ENCODE results near the gene SERP2.
A peak's percentile ranks its signal among the peaks of the same experiment; 100 is the strongest.

The SERP2 gene

DNA sequence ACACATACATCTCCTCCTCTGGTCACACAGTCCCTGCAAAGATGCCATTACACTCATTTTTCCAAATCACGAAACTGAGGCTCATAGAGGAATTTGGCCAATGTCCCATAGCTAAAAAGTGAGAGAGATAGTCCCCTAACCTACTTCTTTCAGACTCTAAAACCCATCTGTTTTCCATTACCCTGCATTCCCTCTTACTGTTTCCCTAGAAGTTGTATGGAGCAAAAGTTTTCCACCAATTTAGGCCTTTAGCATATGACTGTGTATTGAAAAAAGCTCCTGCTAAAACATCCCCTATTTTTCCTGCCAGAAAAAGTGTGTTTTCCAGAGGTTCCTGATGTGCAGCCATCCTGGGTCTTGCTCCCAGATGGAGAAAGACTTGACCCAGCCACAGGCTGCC lies 16.3 kb downstream of the SERP2 start:
- DNase-seq, result no peak

DNA sequence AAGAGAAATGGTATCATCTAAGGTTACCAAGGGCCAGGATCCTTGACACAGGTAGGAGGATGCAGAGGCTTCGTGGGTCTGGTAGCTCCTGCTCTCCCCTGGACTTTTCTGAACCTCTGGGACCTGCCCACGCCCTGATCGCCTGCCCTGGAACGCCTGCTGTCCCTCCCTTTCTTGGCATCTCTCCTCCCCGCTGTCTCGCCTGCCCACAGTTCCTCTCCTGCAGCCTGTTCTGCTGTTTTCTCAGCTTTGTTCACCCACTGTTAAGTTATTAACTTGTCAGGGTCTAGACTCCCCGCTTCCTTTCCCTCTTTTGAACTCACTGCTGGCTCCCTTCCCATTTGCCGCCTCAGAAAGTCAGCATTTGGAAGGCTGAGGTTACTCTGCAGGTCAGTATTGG lies 19.8 kb downstream of the SERP2 start:
- DNase-seq, result no peak

DNA sequence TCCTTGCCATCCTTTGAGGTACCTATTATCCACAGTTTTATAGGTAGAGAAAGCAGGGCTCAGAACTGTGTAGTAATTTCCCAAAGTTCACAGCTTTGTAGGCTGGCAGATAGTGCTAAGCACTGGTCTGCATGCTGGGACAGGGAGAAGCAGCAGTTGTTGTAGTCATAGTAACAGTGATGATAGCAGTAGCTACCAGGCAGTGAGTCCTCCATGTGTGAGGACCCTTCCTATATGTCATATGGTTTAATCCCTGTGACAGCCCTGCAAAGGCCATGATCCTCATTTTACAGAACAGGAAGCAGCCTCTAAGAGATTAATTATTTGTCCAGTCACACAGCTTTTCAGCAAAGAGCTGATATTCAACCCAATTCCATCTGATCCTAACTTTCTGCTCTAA lies 21.0 kb downstream of the SERP2 start:
- DNase-seq, result no peak

DNA sequence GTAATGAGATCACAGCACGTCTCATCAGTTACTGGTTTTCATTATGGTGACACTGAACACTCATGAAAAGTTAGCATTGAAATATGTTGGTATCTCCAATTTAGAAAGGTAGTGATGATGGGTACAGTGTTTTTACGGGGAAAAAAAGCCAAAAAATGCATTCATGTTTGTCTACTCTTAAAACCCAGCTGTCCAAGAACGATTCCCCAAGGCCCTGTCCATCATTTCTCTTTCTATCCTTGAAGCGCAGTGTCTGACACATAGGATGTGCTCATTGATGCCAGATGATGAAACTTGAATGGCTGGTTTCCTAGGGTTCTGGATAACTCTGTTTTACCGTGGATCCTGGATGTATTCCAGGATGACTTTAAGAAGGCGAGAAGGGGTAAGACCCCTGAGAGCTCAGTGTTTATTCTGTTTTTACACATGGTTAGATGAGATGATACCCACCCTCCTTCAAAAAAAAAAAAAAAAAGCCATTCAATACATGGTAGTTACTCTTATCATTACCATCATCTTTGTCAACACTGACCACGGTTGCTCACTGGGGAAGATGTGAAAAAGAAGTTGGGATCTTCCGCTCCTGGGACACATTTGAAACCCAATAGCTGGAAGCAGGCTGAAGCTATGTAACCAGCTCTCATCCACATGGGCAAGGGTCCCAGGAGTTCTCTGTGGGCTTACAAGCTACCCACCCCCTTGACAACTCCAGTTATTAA lies 22.5 kb downstream of the SERP2 start:
- DNase-seq, result no peak

DNA sequence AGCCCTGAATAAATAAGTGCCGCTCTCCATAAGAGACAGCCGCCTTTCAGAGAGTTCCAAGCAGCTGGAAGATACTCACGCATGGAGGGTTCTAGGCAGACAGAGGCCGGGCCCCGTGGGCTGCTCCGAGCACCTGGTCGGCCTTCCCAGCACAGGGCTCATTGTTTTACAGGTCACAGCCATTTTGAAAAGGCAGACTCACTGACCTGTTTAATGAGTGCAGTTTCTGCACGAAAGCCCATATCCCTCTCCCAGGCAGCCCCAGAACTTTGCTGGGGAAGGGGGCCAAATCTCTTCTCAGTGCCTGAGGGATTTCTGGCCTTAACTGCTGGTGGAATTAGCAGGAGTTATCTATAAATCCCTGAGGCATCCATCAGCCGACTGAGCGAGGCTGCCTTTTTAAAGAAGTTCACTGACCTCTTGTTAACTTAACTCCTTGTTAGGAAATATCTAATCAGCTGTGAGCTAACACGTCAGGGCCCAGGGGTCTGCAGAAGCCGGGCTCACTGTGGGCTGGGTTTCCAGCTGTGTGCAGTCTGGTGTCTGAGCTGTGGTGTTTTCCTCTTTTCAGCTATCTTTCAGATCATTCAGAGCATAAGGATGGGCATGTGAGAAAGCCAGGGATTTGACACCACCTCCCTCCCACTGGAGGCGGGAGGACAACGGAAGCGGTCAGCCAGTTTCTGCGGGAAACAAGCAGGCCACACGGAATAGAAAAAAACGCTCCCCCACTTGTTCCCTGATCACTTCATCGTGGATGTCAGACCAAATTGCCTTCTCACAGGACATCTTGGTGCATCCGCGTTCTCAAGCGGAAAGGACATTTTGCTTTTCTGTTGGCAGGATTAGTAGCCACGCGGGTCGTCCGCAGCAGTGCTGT lies 23.3 kb downstream of the SERP2 start:
- no peak for DNase-seq

DNA sequence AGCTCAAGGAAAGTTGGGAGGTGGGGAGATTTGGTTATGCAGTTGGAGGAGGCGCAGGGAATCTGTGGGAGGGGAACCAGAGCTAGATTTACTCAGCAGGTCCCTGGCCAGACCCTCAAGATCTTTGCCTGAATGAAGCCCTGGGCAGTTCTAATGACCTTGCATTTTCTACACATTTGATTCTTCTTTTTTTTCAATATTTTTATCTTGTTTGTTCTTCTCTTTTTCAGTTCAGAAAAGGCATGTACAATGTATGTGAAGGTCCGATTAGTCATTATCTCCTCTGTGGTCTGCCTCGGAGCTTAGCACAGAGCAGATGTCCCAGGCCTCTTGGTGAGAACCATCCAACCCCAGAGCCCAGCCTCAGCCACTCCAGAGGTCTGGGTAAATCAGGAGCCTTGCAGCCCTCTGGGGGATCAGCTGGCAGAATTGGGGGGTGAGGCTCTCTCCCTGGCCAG lies 24.2 kb downstream of the SERP2 start:
- no peak for DNase-seq

DNA sequence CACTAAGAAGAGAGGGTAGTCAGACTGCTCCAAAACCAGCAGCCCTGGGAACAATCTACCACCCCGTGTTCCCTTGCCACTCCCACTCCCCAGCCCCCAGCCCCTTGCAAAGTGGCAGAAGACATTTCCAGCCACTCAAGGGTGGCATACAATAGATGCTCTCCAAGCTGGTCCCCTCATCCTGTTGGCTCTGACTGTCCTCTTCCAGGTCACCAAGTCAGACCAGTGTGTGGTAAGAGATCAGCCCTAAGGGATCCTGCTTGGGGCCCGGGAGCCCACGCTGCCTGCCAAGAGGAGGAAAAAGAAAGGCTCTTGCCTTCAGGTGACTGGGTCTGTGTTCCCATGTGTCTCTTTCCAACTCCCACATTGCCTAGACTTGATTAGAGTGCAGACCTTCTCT lies 25.0 kb downstream of the SERP2 start:
- DNase-seq, result no peak

DNA sequence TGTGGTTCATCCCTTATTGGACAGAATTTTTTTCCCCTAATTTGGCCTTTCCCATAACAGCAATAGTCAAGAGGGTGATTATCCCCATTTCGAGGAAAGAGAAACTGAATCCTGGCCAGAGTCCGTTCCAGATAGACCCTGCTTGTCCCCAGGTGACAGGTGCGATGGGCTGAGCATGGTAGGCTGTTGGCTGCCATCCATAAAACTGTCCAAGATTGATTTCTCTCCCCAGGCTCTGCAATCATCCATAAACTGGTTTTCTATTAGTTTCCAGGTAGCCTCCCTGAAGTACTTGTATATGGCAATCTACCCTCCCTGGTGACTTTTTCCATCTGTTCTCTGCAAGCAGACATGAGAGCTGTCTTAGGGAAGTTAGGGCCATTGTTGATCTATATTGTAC lies 25.4 kb downstream of the SERP2 start:
- DNase-seq, result no peak

DNA sequence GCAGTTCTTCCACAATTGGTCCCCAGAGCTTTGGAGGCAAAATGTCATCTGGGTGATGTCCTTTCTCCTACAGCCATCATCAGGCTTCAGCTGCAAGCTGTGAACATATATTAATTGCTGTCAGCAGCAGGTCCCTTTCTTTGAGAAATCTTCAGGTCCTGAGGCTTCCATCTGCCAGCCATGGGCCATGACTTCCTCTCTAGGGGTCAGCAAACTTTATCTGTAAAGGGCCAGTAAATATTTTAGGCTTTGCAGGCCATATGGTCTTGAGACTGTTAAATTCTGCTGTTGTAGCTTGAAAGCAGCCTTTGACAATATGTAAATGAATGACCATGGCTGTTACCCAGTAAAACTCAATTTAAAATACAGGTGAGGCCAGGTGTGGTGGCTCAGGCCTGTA lies 27.1 kb downstream of the SERP2 start:
- DNase-seq, result no peak

DNA sequence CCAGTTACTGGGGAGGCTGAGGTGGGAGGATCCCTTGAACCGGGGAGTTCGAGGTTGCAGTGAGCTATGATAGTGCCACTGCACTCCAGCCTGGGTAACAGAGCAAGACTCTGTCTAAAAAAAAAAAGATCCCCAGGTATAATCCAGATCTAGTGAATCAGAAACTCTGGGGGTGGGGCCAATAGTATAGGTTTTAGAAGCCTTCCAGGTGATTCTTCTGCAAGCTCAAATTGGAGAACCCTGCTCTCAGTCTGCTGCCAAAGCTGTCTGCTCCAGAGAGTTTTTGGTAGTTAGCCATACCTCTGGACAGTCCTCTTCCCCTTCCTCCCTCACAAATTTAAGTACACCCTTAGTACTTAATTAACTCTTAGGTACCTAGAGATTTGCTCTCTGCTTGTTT lies 28.0 kb downstream of the SERP2 start:
- DNase-seq, result no peak

DNA sequence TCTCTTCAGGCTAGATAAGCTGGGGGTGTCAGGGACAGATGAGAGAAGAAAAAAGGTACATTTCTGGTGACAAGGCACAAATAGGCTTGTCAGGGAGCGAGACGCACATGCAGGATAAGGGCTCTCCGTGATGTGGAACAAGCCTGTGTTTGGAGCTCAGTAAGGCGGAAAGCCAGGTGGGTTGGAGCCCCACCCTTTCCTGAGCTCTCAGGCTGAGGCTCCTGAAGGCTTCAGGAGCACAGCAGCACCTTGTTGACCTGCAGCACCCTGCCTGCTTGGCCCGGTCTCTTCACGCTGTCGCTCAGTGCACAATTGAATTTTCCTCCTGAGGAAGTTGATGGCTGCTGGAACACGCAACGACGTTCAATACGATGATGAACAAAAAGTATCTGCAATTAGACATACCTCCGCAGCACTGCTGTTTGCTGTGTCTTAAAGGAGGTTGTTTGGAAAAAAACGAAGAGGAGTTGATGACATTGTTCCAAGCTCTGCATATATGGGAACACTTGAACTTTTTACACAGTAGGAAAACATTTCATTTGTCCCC lies 29.3 kb downstream of the SERP2 start:
- DNase-seq, result no peak

DNA sequence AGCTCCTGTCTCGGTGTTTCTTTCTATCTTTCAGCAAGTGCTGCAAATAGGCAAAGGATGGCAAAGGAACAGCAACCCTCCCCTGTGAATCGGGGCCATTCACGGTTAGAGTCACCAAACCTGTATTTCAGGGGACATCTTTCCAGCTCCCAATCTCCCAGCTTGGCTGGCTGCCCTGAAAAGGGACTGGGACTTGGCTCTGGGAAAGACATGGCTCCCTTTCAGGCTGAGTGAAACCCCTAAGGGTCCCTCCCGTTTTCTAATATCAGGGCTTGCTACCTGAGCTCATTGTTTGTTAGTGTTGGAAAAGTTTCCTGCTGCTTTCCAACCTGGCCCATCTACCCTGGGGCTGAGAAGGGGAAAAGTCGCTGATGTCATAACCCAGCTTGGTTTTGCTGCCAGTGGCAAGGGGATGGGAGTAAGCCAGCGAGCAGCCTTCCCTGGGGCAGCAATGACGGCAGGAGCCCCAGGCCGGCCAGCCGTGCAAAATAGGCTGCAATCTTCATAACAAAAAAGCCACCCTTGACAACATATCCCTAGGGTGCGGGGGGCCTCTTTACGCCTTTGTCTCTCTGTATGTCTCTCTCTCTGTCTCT lies 29.9 kb downstream of the SERP2 start:
- DNase-seq, result no peak

DNA sequence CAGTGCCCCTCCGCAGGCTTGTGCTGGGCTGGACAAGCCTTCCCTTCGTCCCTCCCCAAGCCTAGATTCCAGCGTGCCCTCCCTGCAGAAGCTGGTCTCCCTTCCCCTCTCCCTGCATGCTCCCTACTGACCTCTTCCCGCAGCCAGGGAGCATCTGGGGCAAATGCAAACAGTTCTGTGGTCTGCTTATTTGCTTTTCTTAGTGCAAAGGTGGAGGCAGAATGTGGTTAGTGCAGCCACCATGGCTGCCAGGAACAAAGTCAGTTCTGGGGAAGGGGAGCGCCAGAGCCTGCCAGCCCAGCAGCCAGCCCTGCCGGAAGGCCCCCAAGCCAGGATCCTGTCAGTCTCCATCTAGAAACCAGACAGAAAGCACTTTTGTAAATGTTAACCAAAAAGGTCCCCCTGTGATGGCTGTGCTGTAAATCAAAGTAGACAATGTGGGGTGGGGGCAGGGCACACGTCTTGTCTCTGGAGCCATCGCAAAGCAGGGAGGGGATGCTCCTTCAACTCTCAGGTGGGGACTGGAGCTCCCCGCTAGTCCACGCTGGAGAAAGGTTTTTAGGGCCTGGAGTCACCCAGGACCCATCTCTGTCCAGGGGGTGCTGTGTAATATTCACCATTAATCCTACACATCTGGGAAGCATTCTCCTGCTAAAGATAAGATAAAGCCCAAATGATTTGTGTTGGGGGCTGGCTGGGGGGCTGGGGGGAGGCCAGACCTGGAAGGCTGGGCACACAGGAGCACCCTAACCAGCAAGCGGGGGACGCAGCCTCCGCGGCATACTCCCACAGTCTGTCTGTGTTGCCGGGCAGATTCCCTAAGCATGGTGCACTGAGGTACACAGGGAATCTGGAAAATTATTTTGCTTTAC lies 30.9 kb downstream of the SERP2 start:
- DNase-seq, result no peak

DNA sequence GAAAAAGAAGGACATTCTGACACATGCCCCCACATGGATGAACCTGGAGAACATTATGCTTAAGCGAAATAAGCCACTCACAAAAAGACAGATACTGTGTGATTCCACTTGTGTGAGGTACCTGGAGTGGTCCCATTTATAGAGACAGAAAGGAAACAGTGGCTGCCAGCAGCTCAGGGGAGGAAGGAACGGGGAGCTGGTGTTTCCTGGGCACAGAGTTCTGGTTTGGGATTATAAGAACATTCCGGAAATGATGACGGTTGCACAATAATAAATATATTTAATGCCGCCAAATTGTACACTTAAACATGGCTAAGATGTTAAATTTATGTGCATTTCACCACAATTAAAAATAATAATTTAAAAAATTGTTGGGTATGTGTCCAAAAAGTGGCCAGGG lies 33.0 kb downstream of the SERP2 start:
- DNase-seq, result no peak

DNA sequence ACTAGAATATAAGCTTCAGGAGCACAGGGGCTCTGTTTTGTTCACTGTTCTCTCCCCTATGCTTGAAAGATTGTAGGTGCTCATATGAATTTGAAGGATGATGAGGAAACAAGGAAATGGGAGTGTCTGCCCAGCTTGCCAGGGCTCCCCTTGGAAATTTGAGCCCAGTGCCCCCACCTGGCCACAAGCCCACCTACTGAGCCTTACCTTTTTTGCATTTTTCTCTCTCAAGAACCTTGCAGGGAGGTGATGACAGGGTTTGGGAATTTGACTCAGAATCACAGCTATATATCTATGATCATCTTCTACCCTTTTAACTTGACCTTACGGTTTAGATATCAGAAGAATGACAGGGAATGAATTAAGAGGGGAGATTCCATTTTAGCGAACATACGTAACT lies 33.8 kb downstream of the SERP2 start:
- no peak for DNase-seq

DNA sequence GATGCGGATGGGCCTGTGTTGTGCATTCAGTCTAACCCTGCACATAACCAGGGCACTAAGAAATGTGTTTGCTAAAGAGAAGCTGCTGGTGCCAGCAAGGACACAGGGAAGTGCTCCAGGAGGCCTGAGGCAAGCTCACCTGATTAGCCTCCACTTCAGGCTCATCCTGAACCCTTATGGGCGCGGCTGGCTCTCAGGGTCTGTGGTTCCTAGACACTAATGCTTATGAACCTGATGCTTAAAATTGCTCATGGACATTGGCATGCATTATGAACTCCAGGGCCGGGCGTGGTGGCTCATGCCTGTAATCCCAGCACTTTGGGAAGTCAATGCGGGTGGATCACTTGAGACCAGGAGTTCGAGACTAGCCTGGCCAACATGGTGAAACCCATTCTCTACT lies 34.3 kb downstream of the SERP2 start:
- DNase-seq, result no peak

DNA sequence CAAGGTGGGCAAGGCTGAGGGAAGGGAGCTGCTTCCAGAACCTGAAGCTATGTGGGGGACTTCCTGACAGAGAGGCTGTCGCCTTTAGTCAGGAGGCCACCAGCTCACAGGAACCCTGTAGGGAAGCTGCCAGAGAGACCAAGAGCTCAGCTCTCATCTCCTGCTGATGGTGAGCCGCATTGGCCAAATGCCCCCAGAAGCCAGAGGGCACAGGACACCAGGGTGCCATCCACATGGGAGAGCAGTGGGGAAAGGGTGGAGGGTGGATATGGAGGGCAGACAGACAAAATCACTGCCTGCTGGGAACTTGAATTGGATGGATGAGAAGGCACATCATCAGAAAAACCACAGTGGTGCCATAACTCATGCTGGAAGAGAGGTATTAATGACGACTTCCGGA lies 36.0 kb downstream of the SERP2 start:
- DNase-seq, result no peak

DNA sequence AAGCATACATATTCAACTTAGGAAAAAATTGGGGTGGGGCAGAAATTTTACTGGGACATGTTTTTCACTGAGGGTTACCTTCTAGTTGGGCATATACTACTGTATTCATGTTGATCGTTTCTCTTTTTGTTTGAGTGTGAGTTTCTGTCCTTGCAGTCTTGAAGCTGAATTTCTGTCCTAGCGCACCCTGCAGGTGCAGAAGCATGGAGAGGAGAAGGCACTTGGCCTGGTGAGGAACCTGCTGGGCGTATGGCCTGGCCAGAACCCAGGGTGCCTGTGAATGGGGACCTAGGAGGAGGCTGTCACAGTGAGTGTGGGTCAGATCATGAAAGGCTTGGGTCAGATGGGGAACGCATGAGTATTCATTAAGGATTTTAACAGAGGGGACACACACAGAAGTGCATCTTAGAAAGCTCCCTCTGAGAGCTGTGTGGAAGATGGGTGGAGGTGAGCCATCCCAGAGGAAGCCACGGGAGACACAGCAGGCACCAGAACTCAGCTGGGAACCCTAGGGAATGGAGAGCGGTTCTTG lies 36.8 kb downstream of the SERP2 start:
- no peak for DNase-seq

DNA sequence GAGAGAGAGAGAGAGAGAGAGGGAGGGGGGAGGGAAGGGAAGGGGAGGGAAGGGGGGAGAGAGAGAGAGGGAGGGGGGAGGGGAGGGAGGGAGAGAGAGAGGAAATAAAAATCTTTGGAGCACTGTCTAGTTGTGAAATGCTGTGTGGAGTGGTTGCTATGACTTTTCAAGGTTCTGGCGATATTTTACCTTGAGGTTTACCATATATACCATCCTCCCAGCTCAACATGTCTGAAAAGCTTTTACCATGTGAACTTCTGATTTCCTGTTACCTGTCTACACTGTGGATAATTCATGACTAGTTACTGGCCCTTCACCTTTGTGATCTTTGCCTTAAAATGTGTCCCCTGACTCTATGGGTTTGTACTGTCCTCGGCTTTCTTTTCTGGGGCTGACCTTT lies 38.2 kb downstream of the SERP2 start:
- DNase-seq, result no peak

DNA sequence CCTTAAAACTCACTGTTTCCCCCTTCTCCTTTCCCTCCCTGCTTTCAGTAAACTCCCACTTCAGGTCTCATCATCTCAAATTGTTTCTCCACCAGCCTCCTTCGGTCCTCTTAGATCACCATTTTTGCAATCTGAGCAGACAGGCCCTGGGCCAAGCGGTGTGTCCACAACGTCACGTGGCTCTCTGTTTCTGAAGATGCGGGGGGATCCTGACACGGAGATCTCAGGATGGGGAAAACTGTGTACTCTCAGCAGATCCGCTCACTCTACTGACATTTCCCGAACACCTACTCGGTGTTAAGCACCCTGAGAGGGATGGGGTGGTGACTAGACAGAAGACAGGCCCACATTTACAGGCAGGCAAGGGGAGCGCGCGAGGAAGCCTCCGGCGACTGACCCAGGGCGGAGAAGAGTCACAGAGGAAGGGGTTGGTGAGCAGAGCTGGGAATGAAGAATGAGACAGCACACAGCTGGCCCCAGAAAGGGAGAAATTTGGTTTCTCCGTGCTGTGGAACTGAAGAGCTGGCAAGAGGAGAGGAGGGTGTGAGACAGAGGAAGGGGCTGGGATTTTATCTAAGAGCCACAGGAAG lies 38.8 kb downstream of the SERP2 start:
- DNase-seq, result no peak

DNA sequence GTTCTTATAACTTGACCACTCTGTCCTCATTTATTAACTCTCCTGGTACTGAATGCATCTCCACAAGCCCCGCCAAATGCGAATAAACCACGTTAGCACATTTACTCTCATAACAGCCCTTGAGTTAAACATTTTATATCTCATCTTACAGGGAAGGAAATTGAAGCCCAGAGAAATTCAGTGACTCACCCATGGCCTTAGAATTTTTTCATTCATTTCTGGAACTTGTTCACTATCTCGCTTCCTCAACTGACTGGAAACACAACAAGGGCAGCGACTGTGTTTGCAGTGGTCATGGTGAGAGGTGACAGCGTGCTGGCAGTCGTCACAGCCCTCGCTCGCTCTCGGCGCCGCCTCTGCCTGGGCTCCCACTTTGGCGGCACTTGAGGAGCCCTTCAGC lies 39.5 kb downstream of the SERP2 start:
- no peak for DNase-seq

DNA sequence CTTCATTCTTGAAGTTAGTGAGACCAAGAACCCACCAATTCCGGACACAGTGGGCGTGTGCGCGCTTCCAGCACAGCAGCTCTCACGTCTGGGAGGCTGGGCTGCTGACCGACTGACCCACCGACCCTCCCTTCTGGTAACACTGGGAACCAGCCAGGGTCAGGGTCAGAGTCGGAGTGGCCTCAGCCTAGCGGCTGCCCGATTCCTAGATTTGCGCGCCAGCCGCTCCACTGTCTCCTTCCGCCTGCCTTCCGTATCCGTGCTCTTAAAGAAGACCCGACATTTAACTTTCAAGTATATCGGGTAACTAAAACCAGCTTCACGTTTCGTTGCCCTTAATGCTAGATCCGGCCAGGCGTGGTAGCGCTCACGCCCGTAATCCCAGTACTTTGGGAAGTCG lies 41.1 kb downstream of the SERP2 start:
- peak; percentile 63 for DNase-seq
